ENCODE data around the gene MYH4.

Gene MYH4

GRCh38 chr17:10469459-10469858, at the start of gene MYH4:
MYH4 (minus strand) TSS chr17:10469559; CDS start chr17:10466745, 2,814 bp downstream.
- no peak for DNase-seq

DNA sequence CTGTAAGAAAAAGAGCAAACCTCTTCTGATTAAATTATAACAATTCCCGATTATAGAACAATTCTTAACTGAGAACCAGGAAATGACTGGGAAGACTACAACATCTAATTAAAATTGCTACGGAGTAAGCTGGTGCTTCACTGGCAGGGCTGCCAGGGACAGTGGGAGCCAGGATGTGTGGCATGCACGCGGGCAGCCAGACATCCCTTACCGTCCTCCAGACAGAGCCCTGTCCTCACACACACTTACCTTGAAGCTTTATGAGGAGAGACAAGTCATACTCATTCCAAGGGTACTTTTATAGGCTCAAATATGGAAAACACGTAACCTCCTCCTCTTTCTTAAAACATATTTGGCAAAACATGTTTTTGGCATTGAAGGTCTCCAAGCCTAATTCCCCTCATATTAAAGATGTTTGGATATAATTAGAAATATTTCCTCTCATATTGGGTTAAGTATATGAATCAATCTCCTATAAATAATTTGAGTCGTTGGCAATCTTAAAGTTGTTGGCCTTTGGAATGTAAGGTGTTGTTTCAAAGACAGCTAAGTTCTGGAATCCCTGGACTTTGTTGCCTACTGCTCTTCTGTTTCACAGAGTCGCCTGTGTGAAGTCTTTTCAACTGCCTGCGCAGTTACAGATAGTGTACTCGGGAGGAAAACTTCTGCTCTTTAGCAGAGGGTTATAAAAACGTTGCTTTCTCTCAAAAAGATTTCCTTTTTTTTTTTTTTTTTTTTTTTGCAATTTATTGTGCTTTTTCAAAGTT, 49.1 kb upstream of the MYH4 start, which contains the start of gene MYH1:
MYH1 (minus strand) TSS at position 272 of the 767 bp plus-strand sequence. CDS start 1,900 bp downstream, outside the sequence.
- no peak for DNase-seq

- DNase-seq = no peak
These were observed 47.3 kb upstream of the MYH4 start for GRCh38 chr17:10516638-10517037.

- DNase-seq = no peak
These were observed 46.7 kb upstream of the MYH4 start for GRCh38 chr17:10516065-10516464.

DNA sequence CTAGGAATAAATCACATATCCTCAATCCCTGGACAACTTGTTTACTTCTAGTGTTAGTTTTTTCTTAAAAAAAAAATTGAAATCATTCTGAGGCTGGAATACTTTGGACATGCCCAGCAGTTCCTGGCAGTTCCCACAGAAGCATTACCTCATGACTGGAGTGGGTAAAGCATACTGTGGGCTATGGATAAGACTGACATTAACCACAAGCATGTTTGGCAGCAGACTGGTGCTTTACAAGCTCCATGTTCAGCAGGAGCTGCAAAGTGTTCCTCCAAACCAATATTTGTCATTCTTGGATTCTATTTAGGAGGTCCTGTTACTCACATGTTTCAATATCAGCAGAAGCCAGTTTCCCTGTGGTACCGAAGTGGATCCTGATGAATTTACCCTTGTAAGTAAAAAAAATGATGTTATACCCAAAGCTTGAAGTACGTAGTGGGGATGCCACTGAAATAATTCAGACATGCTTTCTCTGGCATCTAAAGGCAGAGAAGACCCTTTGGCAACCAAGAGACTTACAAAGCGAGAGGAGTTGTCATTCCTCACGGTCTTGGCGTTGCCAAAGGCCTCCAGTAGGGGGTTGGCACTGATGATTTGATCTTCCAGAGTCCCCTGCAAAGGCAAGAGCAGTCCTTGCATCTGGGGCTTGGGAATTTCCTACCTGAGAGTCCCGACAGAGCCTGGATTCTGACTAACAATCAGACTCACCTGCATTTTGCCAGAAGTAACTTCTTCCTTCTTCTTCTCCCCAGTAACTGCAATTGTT, 44.1 kb upstream of the MYH4 start:
- no peak for DNase-seq

- DNase-seq = no peak
These were observed 43.5 kb upstream of the MYH4 start for GRCh38 chr17:10512856-10513255.

GRCh38 chr17:10499950-10500349, 30.6 kb upstream of the MYH4 start:
- no peak for DNase-seq

DNA sequence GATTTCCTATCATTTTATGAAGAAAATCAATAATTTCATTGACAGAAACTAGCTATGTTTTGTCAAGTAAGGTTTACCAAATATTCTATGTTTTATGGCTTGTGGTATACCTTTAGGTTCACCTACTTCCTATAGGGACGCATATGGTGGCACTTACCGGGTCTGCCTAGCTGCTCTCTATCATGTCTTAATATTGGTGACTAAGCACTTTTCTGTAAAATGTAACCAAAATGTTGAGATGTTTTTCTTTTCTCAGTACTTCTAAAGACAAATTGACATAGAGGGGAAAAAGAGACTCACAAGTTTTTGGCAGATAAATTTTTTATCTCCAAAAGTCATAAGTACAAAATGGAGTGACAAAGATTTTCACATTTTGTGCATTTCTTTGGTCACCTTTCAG, 22.6 kb upstream of the MYH4 start:
- no peak for DNase-seq

GRCh38 chr17:10482252-10482651, 12.9 kb upstream of the MYH4 start:
- no peak for DNase-seq

DNA sequence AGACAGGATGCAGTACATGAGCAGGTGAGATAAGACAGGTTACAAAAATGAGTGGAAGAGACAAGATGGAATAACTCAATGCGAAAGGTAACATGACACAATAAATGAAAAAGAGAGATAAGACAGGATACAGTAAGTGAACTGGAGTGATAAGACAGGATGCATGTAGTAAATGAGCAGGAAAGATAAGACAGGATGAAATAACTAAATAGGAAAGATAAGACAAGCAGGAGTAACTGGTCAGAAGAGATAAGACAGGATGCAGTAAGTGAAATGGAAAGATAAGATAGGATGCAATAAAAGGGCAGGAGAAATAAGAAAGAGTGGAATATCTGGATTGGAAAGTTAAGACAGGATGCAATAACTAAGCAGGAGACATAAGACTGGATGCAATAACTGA, 8.3 kb upstream of the MYH4 start:
- no peak for DNase-seq

DNA sequence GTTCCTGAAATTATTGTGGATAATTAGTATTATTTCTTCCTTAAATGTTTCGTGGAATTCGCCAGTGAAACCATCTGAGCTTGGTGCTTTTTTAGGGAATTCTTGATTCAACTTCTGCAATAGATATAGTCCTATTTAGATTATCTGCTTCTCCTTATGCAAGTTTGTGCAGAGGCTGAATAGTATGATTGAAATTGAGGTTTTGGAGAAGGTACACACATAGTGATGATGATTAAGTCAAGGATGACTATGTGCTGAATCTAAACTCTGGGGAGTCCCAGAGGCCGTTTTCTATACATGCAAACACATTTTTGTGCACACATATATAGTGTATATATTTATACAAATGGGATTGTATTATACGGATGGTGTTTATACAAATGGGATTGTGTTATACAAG, 5.2 kb upstream of the MYH4 start:
- DNase-seq = no peak

GRCh38 chr17:10471858-10472257, 2.5 kb upstream of the MYH4 start:
- DNase-seq = no peak

DNA sequence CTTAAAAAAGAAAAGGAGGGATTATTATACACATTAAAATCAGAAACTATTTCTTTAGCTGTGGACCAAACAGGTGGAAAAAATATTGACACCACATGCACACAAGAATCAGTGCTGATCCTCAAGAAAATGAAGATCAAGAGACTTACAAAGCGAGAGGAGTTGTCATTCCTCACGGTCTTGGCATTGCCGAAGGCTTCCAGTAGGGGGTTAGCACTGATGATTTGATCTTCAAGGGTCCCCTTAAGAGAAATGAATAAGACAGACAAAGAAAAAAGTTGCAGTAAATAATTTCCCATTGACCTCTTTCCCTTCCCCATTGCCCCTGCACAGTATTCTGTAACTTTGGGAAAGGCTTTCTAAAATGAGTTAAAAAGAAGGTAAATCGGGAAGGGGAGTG, 6.0 kb downstream of the MYH4 start:
- no peak for DNase-seq

- DNase-seq = no peak
These were observed 9.3 kb downstream of the MYH4 start for GRCh38 chr17:10460062-10460461.

DNA sequence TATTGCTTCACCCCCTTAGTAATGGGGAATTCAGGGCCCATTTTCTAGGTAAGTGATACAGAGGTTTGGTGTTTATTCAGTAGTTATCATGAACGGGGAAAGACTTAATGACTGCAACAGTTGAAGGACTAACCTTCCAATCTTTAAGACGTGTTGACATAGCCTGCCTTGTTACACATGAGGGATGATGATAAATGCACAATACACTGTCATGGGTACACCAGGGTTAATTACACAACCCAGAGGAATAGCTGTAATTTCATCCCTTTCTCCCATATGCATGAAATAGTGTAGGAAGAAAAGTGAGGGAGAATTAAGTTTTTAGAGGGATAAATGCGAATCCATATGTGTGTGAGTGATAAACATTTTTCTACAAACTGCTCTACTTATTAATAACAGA, 10.7 kb downstream of the MYH4 start:
- no peak for DNase-seq

DNA sequence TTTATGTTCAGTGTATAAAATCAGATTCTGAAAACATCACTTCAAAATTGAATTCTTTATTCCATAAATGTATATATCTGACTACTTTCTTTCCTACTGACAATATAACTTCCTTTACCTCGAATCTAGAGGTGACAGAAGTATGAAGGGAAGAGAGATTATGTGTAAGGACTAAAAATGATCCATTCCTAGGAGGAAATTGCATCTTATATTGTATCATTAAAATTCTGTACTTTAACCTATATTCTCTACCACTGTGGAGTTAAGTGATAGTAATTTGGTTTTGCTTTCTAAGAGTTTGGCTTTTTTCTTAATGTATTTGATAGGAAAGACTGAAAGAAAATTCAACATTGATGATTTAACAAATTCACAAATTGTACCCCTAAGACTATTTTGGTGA, 11.4 kb downstream of the MYH4 start:
- no peak for DNase-seq

DNA sequence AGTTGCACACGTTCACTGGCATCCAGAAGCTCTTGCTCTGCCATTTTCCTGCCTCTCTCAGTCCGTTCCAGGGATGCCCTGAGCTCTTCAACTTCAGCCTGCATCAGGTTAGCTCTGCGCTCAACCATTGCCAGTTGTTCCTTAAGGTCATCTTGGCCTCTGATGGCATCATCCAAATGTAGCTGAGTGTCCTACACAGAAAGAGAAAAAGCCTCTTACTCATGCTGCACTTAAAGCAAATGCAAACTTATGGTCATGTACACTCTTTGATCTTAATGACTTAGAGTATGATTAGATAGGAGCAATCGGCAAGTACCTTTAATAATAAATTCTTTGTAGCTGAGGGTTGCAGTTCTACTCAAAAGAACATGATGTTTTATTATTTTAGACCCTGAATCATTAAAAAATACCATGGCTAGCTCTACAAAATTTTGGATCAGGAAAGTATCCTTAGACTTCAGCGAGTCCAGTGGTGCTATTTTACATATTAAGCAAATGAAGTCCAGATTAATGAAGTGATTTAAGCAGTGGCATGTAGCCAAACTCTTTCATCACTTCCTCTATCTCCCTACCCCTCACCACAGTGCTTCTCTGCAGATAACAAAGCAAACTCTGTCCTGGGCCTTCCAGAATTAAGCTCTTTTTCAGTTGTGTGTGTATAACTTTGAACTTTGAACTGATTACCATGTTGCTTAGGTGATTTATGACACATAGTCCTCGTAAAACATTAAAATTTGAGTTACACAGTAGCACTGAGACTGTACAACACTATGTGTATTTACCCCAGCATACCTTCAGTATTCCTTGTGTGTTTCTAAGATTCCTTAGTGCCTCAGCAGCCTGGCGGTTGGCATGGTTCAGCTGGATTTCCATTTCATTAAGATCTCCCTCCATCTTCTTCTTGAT, 22.1 kb downstream of the MYH4 start:
- DNase-seq = no peak

DNA sequence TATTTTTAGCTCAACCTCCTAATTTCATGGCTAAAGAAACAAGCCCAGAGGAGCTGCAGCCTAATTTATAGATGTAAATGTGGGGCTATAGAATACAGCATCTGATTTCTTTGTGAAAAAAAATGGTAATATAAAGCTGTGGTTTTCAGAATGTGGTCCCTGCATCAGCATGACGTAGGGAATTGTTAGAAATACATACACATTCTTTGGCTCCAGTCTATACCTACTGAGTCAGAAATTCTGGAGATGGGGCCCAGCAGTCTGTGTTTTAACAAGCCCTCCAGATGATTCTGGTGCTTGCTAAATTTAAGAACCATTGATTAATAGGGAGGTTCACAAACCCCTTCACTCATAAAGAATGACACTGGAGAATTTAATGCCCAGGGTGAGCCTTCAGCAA, 29.5 kb downstream of the MYH4 start:
- DNase-seq = no peak

- no peak for DNase-seq
These were observed 34.3 kb downstream of the MYH4 start for GRCh38 chr17:10435096-10435495.

- DNase-seq = no peak
These were observed 39.8 kb downstream of the MYH4 start for GRCh38 chr17:10429421-10430045.

DNA sequence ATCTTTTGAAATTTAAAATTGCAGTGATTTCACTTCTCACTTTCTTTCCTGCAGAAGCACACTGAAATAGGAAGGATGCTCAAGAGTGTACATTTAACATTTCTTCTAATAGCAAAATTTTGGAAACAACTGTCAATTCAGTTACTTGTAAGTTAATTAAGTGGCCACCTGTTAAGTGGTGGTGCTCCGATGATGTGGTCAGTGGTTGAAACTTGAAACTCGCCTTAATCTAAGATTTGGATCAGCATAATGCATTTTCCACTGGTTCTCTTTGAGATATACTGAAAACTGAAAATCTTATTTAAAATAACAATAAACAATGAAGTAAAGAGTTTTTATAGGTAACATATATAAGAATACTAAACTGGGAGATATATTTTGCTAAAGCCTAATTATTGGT, 40.6 kb downstream of the MYH4 start:
- no peak for DNase-seq

GRCh38 chr17:10421900-10422542, 47.3 kb downstream of the MYH4 start, which contains the start of gene MYH8:
MYH8 (minus strand) TSS chr17:10421950; CDS start chr17:10420227, 1,723 bp downstream.
- DNase-seq = no peak

Data from activated CD4-positive, alpha-beta T cell treated with anti-CD3 and anti-CD28 coated beads, Interleukin-2, amount 50 U/mL, for 48 hours (primary cell).